ENCODE data around the gene ZNF557.

The ZNF557 gene

DNA sequence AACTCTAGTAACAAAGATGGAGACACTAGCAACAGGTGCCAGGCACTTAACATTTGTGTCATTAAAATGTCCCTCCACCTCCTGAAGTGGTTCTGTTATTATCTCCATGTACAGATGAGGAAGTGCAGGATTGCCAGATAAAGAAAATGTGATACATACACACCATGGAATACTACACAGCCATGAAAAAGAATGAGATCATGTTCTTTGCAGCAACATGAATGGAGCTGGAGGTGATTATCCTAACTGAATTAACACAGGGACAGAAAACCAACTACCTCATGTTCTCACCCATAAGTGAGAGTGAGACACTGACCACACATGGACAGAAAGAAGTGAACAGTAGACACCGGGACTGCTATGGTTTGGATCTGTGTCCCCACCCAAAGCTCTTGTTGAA lies 60.5 kb downstream of the ZNF557 start:
- DNase-seq: no peak

DNA sequence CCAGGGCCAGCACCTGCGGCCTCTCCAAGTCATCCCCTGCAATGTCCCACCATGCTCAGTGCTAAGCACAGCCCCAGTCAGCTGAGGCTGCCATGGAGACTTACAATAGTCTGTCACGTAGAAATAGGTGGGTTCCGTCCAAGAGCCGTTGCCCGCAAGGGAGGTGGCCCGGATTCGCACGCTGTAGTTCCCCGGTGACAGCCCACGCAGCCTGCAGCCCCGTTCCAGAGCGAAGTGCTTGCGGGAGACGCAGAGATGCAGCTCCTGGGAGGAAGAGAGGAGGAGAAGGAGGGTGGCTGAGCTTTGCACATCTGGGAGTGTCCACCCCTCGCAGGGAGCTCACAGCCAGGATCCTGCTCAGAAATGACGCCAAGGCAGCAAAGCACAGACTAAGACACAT lies 62.6 kb downstream of the ZNF557 start:
- DNase-seq: no peak

DNA sequence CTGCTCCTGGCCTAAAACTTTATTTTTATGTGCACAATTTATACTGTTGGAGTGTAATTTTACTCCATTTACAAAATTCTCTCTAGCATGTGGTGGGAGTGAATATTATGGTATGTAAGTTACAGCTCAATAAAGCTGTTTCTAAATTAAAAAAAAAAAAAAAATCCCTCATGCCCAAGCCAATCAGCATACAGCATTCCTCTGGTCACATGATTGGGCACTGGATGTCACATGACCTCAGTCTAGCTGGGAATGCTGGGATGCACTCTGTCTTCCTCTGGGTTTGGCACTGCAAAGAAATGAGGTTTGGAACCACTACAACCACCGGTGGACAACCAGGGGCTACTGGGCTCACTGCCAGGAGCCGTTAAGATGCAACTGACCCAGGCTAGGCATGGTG lies 67.6 kb downstream of the ZNF557 start:
- no peak for DNase-seq
